ENCODE measurements around the gene SELENOM. TPM values are rescaled to one million over a fixed set of nuclear protein-coding genes. Genes with fewer than 3 reads are reported as not detected.

SELENOM gene
- total and polyA plus RNA-seq, 7 experiments from 2014 or later = 9.1 to 175 (median 69.9) TPM

- H3K27me3 ChIP-seq (ENCODE audit: control insufficient read depth in 2 of 2, insufficient read depth in 2 of 2, low read length in 2 of 2) = no peaks in the 10 kb centered on the region
- Mint-ChIP-seq H3K27me3 (peaks cover 0 to 5% (median 0%) of the 10 kb centered on the region in 5 donors), H3K4me1 (no peaks in the 10 kb centered on the region), H3K27ac (no peak overlapping the region), H3K36me3 (no peaks in the 10 kb centered on the region), H3K4me3 (no peak overlapping the region), H3K9me3 (no peaks in the 10 kb centered on the region)
- no peaks in the 10 kb centered on the region for H3K9me3 ChIP-seq (ENCODE audit: control insufficient read depth in 2 of 3, low read length in 3 of 3)
- H3K27ac ChIP-seq (ENCODE audit: low read depth, low read length) = no peak overlapping the region
- DNase-seq (no peak), ATAC-seq (no peak)
- H3K36me3 ChIP-seq (ENCODE audit: control insufficient read depth in 2 of 3, insufficient read depth in 3 of 3, low read length in 3 of 3) = no peaks in the 10 kb centered on the region
- no peak overlapping the region for H3K4me3 ChIP-seq (ENCODE audit: low read length)
- H3K4me1 ChIP-seq (ENCODE audit: control insufficient read depth in 2 of 2, insufficient read depth in 2 of 2, low read length in 2 of 2) = no peaks in the 10 kb centered on the region
- POLR2A ChIA-PET = no interaction called here
- CTCF ChIA-PET = no interaction called here
- intact Hi-C loops (cut with micrococcal nuclease) = no loop called here
These were observed 29.3 kb upstream of the SELENOM start for GRCh38 chr22:31136711-31137110.

GRCh38 chr22:31136155-31136554, 28.8 kb upstream of the SELENOM start:
- no peaks in the 10 kb centered on the region for H3K9me3 Mint-ChIP-seq
- DNase-seq (no peak), ATAC-seq (no peak)
- H3K4me3 ChIP-seq (ENCODE audit: low read length) = no peak overlapping the region
- intact Hi-C loops (cut with micrococcal nuclease) = no loop called here
- no peaks in the 10 kb centered on the region for H3K4me1 ChIP-seq (ENCODE audit: control insufficient read depth in 2 of 2, insufficient read depth in 2 of 2, low read length in 2 of 2)
- no peak overlapping the region for H3K27ac ChIP-seq (ENCODE audit: low read depth, low read length)
- H3K27me3 Mint-ChIP-seq = peaks cover 0 to 5% (median 0%) of the 10 kb centered on the region in 5 donors
- no peaks in the 10 kb centered on the region for H3K36me3 ChIP-seq (ENCODE audit: control insufficient read depth in 2 of 3, insufficient read depth in 3 of 3, low read length in 3 of 3)
- H3K4me3 Mint-ChIP-seq = no peak overlapping the region
- no peaks in the 10 kb centered on the region for H3K36me3 Mint-ChIP-seq
- H3K27ac Mint-ChIP-seq = no peak overlapping the region
- H3K9me3 ChIP-seq (ENCODE audit: control insufficient read depth in 2 of 3, low read length in 3 of 3) = no peaks in the 10 kb centered on the region
- ChIA-PET CTCF (no interaction called here), POLR2A (no interaction called here)
- no peaks in the 10 kb centered on the region for H3K27me3 ChIP-seq (ENCODE audit: control insufficient read depth in 2 of 2, insufficient read depth in 2 of 2, low read length in 2 of 2)
- no peaks in the 10 kb centered on the region for H3K4me1 Mint-ChIP-seq

GRCh38 chr22:31135706-31136105, 28.3 kb upstream of the SELENOM start:
- intact Hi-C loops (cut with micrococcal nuclease) = no loop called here
- Histone ChIP-seq H3K9me3 (ENCODE audit: control insufficient read depth in 2 of 3, low read length in 3 of 3) (no peaks in the 10 kb centered on the region), H3K36me3 (ENCODE audit: control insufficient read depth in 2 of 3, insufficient read depth in 3 of 3, low read length in 3 of 3) (no peaks in the 10 kb centered on the region), H3K27me3 (ENCODE audit: control insufficient read depth in 2 of 2, insufficient read depth in 2 of 2, low read length in 2 of 2) (no peaks in the 10 kb centered on the region), H3K4me3 (ENCODE audit: low read length) (no peak overlapping the region), H3K4me1 (ENCODE audit: control insufficient read depth in 2 of 2, insufficient read depth in 2 of 2, low read length in 2 of 2) (no peaks in the 10 kb centered on the region), H3K27ac (ENCODE audit: low read depth, low read length) (no peak overlapping the region)
- Mint-ChIP-seq H3K36me3 (no peaks in the 10 kb centered on the region), H3K27ac (no peak overlapping the region), H3K9me3 (no peaks in the 10 kb centered on the region), H3K4me1 (no peaks in the 10 kb centered on the region), H3K27me3 (peaks cover 0 to 5% (median 0%) of the 10 kb centered on the region in 5 donors), H3K4me3 (no peak overlapping the region)
- POLR2A ChIA-PET = no interaction called here
- CTCF ChIA-PET = no interaction called here
- no peak for DNase-seq
- ATAC-seq = no peak

GRCh38 chr22:31134688-31135087, 27.3 kb upstream of the SELENOM start:
- H3K9me3 Mint-ChIP-seq = no peaks in the 10 kb centered on the region
- H3K27me3 Mint-ChIP-seq = peaks cover 0 to 2% (median 0%) of the 10 kb centered on the region in 5 donors
- ChIA-PET POLR2A (interaction anchor here (1.0 kb wide), 1 partner anchor 25 kb away, joined by 3 read pairs; no protein-coding TSS in a partner anchor), CTCF (interaction anchor here (0.6 kb wide), 1 partner anchor 54 kb away, joined by 3 read pairs; no protein-coding TSS in a partner anchor)
- Histone ChIP-seq H3K4me1 (ENCODE audit: control insufficient read depth in 2 of 2, insufficient read depth in 2 of 2, low read length in 2 of 2) (no peaks in the 10 kb centered on the region), H3K4me3 (ENCODE audit: low read length) (no peak overlapping the region), H3K9me3 (ENCODE audit: control insufficient read depth in 2 of 3, low read length in 3 of 3) (no peaks in the 10 kb centered on the region), H3K36me3 (ENCODE audit: control insufficient read depth in 2 of 3, insufficient read depth in 3 of 3, low read length in 3 of 3) (no peaks in the 10 kb centered on the region), H3K27me3 (ENCODE audit: control insufficient read depth in 2 of 2, insufficient read depth in 2 of 2, low read length in 2 of 2) (no peaks in the 10 kb centered on the region), H3K27ac (ENCODE audit: low read depth, low read length) (no peak overlapping the region)
- H3K4me3 Mint-ChIP-seq = no peak overlapping the region
- no peaks in the 10 kb centered on the region for H3K4me1 Mint-ChIP-seq
- no peak for ATAC-seq
- intact Hi-C loops (cut with micrococcal nuclease) = no loop called here
- no peak for DNase-seq
- no peak overlapping the region for H3K27ac Mint-ChIP-seq
- no peaks in the 10 kb centered on the region for H3K36me3 Mint-ChIP-seq

GRCh38 chr22:31133911-31134310, 26.5 kb upstream of the SELENOM start:
- intact Hi-C loops (cut with micrococcal nuclease) = no loop called here
- no peak overlapping the region for H3K27ac Mint-ChIP-seq

GRCh38 chr22:31130873-31131272, 23.5 kb upstream of the SELENOM start:
- H3K4me3 Mint-ChIP-seq = no peak overlapping the region

More at GRCh38 chr22:31133911-31134310, 26.5 kb upstream of the SELENOM start:
- CTCF ChIA-PET = no interaction called here
- H3K9me3 ChIP-seq (ENCODE audit: control insufficient read depth in 2 of 3, low read length in 3 of 3) = no peaks in the 10 kb centered on the region
- no peak for ATAC-seq
- H3K36me3 ChIP-seq (ENCODE audit: control insufficient read depth in 2 of 3, insufficient read depth in 3 of 3, low read length in 3 of 3) = no peaks in the 10 kb centered on the region
- H3K9me3 Mint-ChIP-seq = no peaks in the 10 kb centered on the region
- no peak overlapping the region for H3K27ac ChIP-seq (ENCODE audit: low read depth, low read length)
- no peak overlapping the region for H3K4me3 ChIP-seq (ENCODE audit: low read length)
- no peak for DNase-seq
- no peaks in the 10 kb centered on the region for H3K4me1 ChIP-seq (ENCODE audit: control insufficient read depth in 2 of 2, insufficient read depth in 2 of 2, low read length in 2 of 2)
- H3K4me3 Mint-ChIP-seq = no peak overlapping the region
- no peaks in the 10 kb centered on the region for H3K27me3 Mint-ChIP-seq
- H3K4me1 Mint-ChIP-seq = no peaks in the 10 kb centered on the region
- H3K27me3 ChIP-seq (ENCODE audit: control insufficient read depth in 2 of 2, insufficient read depth in 2 of 2, low read length in 2 of 2) = no peaks in the 10 kb centered on the region
- POLR2A ChIA-PET = no interaction called here
- H3K36me3 Mint-ChIP-seq = no peaks in the 10 kb centered on the region

GRCh38 chr22:31128156-31128555, 20.8 kb upstream of the SELENOM start:
- ChIA-PET CTCF (interaction anchor here (0.6 kb wide), 1 partner anchor 348 kb away, joined by 3 read pairs; no protein-coding TSS in a partner anchor), POLR2A (no interaction called here)
- H3K4me3 Mint-ChIP-seq = no peak overlapping the region
- no peak overlapping the region for H3K27ac ChIP-seq (ENCODE audit: low read depth, low read length)
- H3K27ac Mint-ChIP-seq = no peak overlapping the region
- ATAC-seq (no peak), DNase-seq (no peak)
- H3K4me1 Mint-ChIP-seq = peaks cover 0 to 4% (median 0%) of the 10 kb centered on the region in 7 donors
- no peaks in the 10 kb centered on the region for H3K36me3 ChIP-seq (ENCODE audit: control insufficient read depth in 2 of 3, insufficient read depth in 3 of 3, low read length in 3 of 3)
- H3K4me3 ChIP-seq (ENCODE audit: low read length) = no peak overlapping the region
- intact Hi-C loops (cut with micrococcal nuclease) = no loop called here
- H3K9me3 ChIP-seq (ENCODE audit: control insufficient read depth in 2 of 3, low read length in 3 of 3) = no peaks in the 10 kb centered on the region
- H3K9me3 Mint-ChIP-seq = peaks cover 0 to 1% (median 0%) of the 10 kb centered on the region in 11 donors
- no peaks in the 10 kb centered on the region for H3K27me3 ChIP-seq (ENCODE audit: control insufficient read depth in 2 of 2, insufficient read depth in 2 of 2, low read length in 2 of 2)
- H3K4me1 ChIP-seq (ENCODE audit: control insufficient read depth in 2 of 2, insufficient read depth in 2 of 2, low read length in 2 of 2) = no peaks in the 10 kb centered on the region
- no peaks in the 10 kb centered on the region for H3K36me3 Mint-ChIP-seq
- H3K27me3 Mint-ChIP-seq = peaks cover 0 to 5% (median 0%) of the 10 kb centered on the region in 5 donors

More at GRCh38 chr22:31130873-31131272, 23.5 kb upstream of the SELENOM start:
- Mint-ChIP-seq H3K27me3 (peaks cover 0 to 5% (median 0%) of the 10 kb centered on the region in 5 donors), H3K4me1 (peaks cover 0 to 4% (median 0%) of the 10 kb centered on the region in 7 donors), H3K27ac (no peak overlapping the region), H3K36me3 (no peaks in the 10 kb centered on the region), H3K9me3 (no peaks in the 10 kb centered on the region)
- H3K36me3 ChIP-seq (ENCODE audit: control insufficient read depth in 2 of 3, insufficient read depth in 3 of 3, low read length in 3 of 3) = no peaks in the 10 kb centered on the region
- no peaks in the 10 kb centered on the region for H3K27me3 ChIP-seq (ENCODE audit: control insufficient read depth in 2 of 2, insufficient read depth in 2 of 2, low read length in 2 of 2)
- H3K27ac ChIP-seq (ENCODE audit: low read depth, low read length) = no peak overlapping the region
- POLR2A ChIA-PET = no interaction called here
- no peak overlapping the region for H3K4me3 ChIP-seq (ENCODE audit: low read length)
- no peaks in the 10 kb centered on the region for H3K9me3 ChIP-seq (ENCODE audit: control insufficient read depth in 2 of 3, low read length in 3 of 3)
- H3K4me1 ChIP-seq (ENCODE audit: control insufficient read depth in 2 of 2, insufficient read depth in 2 of 2, low read length in 2 of 2) = no peaks in the 10 kb centered on the region
- CTCF ChIA-PET = no interaction called here
- intact Hi-C loops (cut with micrococcal nuclease) = no loop called here
- DNase-seq = no peak
- ATAC-seq = no peak

Data from naive thymus-derived CD4-positive, alpha-beta T cell (primary cell).